D721Med (cell line): ENCODE data around the gene VDAC1.

Experiments used
- DNase-seq: peaks from one replicate; pipeline ENCODE4 v3.0.0; 2011; ENCODE audit warnings: low spot score; ENCODE audit not compliant: insufficient read length
- FAIRE-seq: peaks from 2 replicates; lab custom pipeline; 2011; peaks lifted over from hg19 to GRCh38; lab: Jason Lieb, UNC
- TF ChIP-seq, protein P1 (sequence below): IDR thresholded peaks from 2 replicates; pipeline ENCODE4 v1.5.1; 2012; ENCODE audit warnings: mild to moderate bottlenecking, control low read depth; ENCODE audit not compliant: insufficient read depth; ENCODE audit errors: missing control alignments

Gene VDAC1

DNA sequence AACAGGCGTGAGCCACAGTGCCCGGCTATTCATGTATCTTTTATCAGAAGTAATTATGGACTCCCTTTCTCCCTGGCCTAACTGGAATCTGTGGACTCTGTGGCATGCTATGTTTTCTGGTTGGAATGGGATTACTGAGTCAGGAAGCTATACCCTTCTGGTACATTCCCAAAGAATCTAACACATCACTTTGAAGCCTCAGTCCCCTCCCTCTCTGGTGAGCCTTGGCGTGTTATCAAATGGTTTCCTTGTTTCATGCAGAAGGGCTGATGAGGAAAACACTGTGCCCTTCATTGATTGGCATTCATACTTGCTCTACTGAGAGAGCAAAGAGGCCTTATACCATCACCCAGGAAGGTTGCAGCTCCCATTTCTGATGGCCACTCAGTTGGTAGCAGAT is 59.2 kb downstream of the VDAC1 start:
- DNase-seq (no peak), FAIRE-seq (no peak)
- TF ChIP-seq, protein P1, sequence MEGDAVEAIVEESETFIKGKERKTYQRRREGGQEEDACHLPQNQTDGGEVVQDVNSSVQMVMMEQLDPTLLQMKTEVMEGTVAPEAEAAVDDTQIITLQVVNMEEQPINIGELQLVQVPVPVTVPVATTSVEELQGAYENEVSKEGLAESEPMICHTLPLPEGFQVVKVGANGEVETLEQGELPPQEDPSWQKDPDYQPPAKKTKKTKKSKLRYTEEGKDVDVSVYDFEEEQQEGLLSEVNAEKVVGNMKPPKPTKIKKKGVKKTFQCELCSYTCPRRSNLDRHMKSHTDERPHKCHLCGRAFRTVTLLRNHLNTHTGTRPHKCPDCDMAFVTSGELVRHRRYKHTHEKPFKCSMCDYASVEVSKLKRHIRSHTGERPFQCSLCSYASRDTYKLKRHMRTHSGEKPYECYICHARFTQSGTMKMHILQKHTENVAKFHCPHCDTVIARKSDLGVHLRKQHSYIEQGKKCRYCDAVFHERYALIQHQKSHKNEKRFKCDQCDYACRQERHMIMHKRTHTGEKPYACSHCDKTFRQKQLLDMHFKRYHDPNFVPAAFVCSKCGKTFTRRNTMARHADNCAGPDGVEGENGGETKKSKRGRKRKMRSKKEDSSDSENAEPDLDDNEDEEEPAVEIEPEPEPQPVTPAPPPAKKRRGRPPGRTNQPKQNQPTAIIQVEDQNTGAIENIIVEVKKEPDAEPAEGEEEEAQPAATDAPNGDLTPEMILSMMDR = no peak

DNA sequence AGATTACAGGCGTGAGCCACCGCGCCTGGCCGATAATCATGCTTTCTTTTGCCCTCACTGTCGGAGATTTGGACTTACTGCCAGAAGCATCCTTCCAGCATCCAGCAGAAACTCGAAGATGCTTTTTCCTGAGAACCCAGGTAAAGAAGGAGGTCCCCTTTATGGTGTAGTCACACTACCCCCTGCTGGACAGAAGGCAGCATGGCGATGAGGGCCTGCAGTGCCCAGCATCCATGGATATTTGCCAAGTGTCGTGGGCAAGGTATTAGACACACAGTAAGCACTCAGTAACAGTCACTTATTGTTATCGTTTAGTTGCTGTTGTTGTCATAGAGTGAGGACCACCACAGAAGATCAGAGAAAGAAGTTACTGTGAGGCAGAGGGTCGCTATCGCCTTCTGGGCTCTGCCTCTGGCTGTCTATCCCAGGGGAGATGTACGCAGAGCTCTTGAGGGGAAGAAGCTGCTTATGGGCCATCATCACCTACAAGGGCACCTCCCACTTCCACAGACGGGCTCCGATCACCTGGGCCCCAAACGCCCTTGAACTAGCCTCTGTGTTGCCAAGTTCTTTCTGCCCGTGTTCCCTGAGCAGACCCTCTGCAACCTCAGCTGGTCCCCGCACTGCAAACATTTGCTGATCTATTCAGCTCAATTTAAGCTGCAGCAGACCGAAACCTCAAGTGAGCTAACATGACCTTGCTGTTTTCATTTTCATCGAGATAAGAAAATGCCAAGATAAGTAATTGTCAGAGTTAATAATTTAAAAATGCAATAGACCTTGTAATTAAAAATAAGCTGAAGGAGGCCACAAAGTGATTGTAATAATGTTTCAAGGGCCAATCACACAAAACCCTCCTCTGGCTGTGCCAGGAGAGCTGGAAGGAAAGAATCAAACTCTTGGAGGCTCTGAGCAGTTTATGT is 60.3 kb downstream of the VDAC1 start:
- FAIRE-seq (no peak), DNase-seq (peak; percentile 55)
- TF ChIP-seq, protein P1 = peak; percentile 60

DNA sequence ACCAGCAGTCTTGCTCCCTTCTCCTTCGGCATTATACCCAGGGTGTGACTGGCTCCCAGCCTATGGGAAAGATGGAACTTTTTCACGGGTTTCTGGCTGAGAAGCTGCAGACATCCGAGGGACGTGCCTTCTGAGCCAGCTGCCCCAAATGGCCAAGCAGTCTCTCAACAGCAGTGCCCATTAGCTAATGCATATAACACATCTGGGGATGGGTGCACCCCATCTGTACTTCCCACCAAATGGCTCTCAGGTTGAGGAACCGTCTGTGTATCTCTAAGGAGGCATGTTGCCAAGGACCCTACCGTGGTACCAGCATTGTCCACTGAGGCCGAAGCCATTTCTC is 61.3 kb downstream of the VDAC1 start:
- DNase-seq = no peak
- no peak for FAIRE-seq
- TF ChIP-seq, protein P1 = no peak

DNA sequence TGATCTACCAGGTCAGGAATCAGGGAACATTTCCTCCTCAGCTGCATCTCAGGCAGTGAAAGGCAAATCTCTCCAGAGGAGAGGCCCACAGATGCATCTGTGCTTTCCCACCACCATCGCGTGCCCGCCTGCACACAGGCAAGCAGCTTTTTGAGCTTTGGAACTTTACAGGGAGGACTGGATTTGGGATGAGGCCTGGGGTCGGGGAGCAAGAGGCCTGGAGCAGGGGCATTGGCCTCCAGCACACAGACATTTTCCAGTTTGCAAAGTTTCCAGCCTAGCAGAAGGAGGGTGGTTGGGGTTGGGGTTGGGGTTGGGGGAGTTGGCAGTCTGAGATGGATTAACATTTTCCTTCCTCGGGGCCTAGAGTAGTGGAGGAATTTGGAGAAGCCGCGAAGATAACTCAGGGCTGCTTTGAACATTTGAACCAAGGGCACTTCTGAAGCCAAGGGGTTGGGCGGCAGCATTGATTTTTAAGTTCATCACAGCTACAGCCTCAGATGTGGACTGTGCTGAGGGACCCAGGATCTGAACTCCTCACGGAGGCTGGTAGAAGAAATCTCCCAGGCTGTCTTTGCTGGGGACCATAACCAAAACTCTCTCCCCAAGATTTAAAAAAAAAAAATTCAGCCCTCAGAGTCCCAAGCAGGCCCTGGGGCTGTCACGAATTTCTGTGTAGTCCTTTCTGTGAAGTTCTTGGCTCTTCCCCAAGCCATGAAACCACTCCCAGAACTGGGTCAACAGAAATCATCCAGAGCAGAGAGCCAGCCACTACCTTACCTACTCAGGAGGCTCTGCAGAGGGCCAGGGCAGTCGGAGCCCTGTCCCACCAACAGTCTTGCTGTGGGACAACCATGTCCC is 61.9 kb downstream of the VDAC1 start:
- DNase-seq = no peak
- TF ChIP-seq, protein P1 = no peak
- no peak for FAIRE-seq

DNA sequence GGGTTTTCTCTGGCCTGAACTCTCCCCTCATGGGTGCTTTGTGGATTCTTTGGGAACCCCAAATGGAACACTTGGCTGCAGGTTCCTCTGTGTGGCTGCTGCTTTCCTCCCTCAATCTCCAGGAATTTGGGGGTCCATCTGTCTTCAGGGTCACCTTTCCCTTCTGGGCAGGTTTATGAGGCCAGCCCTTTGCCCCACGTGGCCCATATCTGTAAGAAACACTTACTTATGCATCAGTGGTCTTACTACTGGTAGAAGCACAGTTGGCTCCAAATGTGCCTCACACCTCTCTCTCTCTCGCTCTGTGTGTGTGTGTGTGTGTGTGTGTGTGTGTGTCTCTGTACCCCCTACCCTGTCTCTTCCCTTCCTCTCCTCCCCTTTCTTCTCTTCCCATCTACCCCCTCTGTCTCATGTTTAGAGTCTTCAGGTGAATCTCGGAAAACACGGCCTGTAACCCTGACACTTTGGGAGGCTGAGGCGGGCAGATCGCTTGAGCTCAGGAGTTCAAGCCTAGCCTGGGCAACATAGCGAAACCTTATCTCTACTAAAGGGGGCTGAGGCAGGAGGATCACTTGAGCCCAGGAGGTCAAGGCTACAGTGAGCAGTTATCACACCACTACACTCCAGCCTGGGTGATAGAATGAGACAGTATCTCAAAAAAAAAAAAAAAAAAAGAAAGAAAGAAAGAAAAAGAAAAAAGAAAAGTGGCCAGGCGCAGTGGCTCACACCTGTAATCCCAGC is 63.1 kb downstream of the VDAC1 start:
- DNase-seq = no peak
- FAIRE-seq = no peak
- TF ChIP-seq, protein P1 = no peak

DNA sequence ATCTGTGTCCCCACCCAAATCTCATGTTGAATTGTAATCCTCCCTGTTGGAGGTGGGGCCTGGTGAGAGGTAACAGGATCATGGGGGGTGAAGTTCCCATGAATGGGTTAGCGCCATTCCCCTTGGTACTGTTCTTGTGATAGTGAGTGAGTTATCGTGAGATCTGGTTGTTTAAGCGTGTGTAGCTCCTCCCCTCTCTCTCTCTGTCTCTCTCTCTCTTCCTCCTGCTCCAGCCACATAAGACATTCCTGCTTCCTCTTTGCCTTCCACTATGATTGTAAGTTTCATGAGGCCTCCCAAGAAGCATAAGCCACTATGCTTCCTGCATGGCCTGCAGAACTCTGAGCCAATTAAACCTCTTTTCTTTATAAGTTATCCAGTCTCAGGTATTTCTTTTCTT is 65.1 kb downstream of the VDAC1 start:
- DNase-seq = no peak
- no peak for FAIRE-seq
- TF ChIP-seq, protein P1 = no peak
